HG02759 (cell line): ENCODE results near the gene PRPF8.
"Not testable (repeated sequence)": the region's sequence is repeated elsewhere in the genome, so short reads cannot be mapped to it uniquely, and the experiment has no call there.

ENCODE experiments used
- ATAC-seq: cut with Tn5 transposase; IDR thresholded peaks from one replicate; pipeline ENCODE4 v1.9.1; 2021; ENCODE audit warnings: mild to moderate bottlenecking, moderate library complexity; ENCODE audit not compliant: unreplicated experiment

Gene PRPF8

DNA sequence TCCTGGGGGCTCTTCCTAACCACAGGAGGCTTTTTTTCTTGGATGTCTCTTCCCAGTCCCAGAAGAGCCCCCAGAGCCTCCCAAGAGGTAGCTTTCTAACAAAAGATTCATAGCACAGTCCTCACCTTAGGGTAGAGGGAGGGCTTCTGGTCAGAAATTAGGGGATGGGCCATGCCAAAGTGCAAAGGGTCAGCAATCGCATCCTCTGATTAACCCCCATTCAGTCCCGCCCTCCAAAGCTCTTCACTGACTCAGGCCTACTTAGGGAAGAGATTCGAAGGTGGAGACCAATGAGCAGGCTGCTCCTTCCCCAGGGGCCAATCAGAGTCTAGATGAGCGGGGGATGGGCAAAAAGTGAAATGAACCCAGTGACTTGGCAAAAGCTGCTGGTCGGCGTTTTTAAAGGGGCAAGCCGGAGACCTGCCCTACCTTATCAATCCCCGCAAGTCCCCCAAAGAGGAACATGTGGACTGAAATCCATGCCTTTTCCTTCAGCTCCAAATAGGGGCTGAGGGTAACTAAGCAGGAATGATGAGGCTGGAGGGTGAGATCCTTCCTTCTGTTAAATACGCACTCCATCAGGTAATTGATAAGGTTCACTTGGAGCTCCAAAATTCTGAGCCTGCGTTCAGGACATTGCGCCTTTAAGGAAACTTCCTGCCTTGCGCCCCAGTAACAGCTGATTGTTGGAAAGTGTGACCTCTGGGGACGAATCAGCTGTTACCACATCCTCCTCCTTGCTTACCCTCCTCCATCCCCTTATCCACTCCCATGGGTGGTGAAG is 32.4 kb upstream of the PRPF8 start:
- ATAC-seq, result peak; percentile 37

DNA sequence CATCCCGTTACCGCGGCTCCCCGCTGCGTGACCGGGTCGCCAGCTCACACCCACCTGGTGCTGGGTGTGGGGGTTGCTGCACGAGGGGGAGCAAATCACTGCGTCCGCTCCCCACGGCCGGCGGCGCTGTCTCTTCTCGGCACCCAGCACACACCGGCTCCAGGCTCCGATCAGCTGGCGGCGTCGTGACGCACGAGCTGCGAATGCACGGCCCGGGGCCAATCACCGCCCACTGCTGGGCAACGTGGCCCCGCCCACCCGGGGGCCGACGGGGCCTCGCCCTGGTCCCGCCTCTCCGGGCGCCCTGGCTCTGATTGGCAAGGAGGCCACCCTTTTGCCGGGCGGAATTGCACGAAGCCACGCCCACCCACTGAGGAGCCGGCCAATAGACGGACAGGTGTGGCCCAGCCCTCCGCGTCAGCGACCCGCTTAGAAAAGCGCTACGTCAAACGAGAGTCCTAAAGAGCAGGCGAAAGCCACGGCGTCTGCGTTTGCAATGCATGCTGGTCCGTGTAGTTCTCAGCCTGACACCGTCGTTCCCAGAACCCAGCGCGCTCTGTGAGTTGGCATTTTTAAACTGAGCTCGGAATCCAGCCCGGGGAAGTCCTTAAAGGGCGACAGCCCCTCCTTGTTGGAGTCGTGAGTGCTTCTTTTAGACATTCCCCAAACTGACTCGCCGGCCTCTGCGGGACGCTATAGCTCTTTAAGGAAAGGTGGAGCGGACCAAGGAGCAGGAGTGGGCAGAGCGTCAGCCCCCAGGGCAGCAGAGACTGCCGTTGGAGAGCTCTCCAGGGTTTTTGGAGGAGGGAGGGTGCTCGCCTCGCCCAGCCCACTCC is 31.6 kb upstream of the PRPF8 start:
- ATAC-seq, result peak; percentile 79

DNA sequence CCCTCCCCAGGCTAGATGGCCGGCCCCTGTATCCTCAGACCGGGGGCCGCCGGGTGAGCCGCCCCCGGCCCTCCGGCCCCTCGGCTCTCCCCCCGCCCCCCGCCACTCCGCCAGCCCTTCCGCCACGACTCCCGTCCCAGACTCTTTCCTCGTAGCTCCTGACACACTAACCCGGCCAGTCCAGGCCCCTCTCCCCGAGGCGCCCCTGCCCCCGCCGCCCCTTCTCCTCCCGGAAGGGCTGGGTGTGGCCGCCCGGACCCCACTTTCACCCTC is 31.1 kb upstream of the PRPF8 start:
- no peak for ATAC-seq

DNA sequence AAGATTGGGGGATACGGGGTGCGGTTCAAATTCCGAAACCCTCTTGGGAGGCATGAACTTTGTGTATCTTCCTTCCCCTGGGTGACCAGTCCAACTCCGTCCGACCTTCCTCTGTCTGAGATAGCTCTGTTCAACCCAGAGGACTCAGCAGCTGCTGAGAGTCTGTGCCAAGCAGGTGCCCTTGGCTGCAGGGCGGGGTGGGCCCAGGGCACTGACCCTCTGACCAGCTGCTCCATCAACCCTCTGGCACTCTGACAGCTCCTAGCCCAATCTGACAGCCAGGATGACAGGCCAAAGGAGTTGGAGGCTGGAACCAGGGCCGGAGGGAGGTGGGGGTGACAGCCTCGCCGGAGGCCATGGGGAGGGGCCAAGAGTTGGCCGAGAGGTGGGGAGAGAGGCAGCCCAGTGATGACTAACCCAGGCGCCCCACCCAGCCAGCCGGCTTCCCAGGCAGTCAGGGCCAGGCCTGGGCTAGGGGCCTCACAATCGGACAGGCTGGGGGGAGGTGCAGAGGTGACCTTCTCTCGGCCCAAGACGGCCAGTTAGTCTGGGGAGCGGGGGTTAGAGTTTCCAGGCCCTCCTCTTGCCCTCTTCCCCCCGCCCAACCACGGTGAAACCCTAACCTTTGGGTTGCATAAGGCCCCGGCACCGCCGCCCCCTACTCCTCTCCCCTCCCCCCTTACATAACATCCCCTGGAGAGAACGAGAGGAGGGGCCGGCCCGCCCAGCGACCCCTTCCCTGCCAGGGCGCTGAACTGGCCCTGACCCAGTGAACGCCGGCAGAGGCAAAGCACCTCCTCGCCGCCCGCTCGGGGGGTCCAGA is 30.5 kb upstream of the PRPF8 start:
- no peak for ATAC-seq

DNA sequence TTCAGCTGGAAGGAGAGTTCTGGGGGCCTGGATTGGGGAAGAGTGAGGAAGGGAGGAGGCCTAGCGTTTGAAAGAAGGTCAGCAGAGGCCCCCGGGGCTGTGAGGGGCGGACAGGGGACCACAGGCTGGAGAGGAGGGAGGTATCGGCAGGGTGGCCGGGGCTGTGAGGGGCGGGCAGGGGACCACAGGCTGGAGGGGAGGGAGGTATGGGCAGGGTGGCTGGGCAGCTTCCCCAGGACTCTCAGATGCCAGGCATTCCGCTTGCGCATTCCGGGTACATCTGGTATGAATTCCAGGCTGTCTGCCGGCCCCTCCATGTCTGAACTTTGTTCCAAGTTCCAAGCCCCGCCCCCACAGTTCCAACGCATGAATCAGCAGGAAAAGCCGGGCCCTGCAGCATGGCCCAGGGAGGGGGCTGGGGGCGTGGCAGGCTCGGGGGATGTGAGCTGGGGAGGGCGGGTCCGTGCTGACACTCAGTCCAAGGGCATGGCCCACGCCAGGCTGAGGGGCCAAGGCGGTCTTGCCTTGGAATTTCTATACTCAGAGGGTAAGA is 29.8 kb upstream of the PRPF8 start:
- ATAC-seq, result no peak

DNA sequence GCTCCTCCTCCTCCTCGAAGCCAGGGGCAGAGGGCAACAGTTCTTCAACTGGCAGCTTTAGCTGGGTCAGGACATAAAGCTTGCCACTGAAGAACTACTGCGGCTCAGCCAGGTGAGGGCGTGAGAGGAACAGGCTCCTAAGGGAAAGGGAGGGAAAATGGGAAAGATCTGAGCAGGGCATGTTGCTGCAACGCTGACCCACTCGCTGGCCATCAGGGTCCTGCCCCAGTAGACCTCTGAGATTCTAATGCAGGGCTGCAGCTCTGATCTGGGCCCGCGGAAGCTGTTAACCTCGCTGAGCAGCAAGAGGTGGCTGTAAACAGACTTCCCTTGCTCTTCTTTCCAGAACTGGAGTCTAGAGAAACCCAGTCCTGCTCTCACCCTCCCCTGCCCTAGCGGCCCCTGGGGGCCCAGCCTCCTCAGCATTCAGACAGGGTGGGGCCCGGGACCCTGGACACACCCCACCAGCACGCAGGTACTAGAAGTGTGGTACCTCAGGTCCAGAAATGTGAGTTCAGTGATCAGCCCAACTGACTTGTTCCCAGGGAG is 29.3 kb upstream of the PRPF8 start:
- ATAC-seq, result no peak

DNA sequence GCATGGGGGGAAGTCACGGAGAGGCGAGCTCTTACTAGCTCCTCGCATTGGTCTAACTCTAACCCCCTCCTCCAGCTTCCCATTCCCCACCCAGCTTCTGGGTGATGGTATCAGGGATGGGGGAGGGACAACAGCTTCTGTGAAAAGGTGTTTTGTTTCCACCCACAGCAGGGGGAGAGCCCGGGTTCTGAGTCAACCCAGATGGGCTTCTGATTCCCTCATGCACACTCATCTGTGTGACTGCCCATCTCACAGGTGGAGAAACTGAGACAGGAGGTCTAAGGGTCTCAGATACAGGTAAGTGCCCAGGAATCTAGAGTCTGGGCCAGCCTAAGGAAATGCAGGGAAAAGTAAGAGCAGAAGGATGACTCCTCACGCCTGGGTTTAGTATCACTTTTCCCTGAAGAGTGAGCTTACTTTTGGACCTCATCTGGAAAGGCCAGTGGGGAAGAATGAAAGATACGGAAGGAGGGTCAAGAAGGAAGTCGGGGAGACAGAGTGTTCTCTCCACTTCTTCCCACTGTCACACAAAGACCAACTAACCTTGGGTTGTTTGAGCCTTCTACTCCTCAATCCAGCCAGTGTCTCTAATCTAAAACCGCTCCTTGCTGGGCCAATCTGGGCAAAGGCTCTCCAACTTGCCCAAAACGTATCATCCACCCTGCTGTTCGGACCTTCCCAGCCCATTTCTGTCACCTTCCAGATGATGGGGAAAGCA is 28.7 kb upstream of the PRPF8 start:
- no peak for ATAC-seq

DNA sequence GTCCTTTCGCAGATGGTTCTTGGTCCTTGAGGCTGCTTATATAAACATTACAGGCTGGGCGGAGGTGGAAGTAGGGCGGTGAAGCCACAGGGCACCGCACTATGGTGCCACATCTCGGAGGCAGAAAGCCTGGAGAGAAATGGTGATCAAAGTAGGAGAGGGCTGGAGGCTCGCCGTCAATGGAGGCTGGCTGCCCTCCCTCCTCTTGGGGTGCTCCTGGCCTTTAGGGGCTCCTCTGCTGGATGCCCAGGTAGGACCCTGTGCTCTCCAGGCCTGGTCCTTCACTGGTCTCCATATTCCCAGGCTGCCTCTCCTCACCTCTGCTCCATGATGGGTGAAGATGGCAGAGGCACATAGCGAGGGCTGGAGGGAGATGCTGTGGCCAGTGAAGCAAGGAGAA is 27.6 kb upstream of the PRPF8 start:
- no peak for ATAC-seq

DNA sequence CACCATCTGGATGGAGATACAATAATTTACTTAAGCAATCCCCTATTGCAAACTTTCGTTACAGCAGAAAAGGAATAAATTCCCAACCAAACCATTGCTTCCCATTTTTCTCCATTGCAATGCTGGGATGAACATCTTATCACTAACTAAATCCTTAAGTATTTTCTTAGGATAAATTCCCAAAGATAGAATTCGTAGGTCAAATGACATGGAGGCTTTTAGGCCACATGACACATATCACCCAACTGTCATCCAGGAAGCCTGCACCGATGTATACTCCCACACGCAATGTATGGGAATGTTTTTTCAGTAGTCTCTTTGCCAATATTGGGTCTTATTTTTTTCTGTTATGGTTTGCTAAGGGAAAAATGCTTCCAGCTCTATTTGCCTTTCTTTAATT is 27.1 kb upstream of the PRPF8 start:
- no peak for ATAC-seq

DNA sequence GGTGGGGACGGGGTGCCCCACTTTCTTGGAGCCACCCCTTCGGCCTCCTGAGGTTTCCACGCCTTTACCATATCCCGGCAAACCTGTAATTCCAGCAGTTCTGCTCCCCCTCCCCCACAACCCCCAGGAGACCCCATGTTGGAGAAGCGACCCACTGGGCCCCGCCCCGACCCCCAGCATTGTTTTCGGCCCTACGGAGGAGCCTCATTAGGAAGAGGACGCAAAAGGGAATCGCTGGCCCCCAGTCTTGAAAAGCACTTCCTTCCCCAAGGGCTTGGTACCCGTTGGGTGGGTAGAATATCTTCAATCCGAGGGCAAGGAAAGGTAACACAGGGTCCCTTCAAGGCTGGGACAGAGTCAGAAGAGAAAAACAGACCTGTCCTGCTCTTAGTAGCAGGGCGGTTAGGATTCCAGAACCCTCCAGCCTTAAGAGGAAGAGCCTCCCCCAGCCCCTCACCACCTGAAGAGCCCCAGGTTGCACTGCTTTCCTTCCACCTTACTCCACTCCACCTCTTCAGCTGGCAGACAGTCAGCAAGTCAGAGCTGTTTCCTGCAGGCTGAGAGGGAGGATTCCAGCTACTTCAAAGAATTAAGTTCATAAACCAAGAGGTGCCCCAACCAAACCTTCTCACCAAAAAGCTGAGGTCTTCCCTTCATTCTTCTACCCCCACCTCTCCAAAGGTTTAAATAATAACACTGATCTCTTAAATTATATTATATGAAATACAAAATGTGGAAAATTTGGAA is 26.3 kb upstream of the PRPF8 start:
- no peak for ATAC-seq

DNA sequence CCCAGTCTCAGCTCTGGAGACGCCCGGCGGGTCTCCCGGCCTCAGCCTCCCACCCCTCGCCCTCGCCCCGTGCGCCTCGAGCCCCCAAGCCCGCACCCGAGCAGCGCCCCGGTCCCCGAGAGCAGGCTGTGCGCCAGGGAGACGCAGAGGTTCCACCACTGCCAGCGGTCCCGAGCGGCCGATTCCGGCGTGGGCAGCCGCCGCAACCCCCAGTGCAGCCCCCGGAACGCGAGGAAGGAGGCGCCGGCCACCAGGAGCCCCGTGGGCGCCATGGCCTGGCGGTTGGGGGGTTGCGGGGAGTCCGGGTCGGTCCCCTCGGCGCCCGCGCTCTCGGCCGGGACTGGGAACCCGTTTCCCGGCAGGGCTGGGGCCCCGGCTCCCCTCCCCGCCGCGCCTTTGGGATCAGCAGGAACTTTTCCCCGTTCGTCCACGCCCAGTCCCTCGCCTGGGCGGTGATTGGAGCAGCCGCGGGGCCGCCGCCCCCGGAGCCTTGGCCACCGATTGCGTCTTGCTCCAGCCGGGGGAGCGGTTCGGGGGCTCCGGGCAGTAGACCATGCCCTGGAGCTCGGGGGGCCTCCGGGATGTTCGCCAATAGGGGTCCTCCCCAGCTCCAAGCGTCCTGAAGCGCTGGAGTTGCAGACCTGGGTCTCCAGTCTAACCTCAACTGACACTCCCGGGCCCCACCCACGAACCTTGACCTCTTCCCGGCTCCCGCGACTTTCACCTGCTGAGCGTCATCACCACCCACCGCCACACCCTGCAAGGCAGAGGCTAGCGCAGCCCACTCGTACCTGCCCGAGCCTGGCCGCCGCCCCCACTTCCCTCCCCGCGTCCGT is 25.5 kb upstream of the PRPF8 start, which contains the start of gene TLCD2:
Gene TLCD2 (minus strand): TSS at position 407 of the 836 bp plus-strand sequence. CDS start 135 bp downstream, at position 272.
- ATAC-seq, result no peak

DNA sequence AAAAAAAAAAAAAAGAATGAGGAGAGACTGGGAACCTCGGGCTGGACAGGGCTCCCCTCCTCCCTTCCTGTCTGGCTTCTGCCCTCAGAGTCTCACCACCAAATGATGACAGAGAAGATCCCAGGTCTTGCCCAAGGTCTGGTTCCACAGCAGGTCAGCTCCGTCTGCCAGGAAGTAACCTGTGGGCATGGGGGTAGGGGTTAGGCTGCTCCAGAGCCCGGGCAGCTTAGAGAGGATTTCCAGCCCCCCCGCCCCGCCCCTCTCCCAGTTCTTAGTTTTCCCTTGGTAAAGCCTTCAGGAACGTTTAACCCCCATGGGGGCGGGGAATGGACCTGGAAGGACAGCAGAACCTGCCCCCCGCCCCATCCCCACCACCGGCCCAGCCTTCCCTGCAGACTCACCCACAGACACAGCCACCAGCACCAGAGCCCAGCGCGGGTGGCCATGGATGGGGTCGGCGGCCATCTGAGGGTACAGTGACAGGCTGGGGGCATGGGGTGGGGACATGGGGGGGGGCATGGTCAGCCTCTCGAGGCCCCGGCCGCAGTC is 24.8 kb upstream of the PRPF8 start:
- ATAC-seq, result no peak

DNA sequence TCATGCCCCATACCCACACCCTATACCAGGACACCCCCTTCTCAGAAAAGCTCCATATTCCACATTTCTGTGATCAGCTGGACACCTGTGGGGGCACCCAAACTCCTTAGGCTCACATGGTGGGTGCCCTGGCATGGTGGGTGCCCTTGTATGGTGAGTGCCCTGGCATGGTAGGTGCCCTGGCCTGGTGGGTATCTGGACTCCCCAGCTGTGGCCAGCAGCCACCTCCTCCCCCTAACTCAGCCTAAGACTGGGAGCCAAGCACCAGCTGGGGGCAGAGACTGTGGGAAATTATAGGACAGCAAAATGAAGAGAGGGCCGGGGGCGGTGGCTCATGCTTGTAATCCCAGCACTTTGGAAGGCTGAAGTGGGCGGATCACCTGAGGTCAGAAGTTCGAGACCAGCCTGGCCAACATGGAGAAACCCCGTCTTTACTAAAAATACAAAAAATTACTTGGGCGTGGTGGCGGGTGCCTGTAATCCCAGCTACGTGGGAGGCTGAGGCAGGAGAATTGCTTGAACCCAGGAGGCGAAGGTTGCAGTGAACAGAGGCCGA is 24.2 kb upstream of the PRPF8 start:
- not testable (repeated sequence) for ATAC-seq

DNA sequence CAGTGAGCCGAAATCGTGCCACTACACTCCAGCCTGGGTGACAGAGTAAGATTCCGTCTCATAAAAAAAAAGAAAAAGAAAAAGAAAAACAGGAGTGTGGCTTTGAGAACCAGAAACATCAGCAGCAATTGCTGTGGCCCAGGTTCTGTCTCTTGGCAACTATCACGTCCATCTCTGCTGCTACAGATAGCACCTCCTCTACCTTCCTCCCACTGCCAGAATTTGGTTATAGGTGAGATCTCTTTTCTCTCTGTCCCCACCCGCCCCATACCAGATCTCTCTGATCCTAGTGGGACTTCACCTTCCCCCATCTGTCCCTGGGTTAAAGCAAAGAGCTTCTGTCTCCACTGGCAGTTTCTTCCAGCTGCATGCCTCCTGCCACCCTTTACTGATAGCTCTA is 22.4 kb upstream of the PRPF8 start:
- ATAC-seq, result no peak

DNA sequence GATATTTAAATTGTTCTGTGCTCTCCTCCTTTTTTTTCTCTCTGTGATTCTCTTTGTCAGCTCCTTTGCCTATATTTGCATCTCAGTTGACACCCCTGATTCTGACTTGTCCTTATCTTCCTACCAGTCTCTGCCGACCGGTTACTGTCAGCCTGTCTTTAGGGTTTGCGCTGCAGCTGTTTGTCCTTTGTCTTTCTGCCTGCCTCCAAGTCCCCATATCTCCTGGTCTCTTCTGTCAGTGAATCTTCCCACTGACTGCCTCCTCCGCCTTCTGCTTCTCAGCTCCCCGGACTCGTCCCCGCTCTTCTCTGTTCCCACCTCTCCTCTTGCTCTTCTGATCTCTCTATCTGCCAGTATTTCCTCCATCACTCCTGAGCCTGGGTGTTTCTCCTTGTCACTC is 20.3 kb upstream of the PRPF8 start:
- ATAC-seq, result no peak

DNA sequence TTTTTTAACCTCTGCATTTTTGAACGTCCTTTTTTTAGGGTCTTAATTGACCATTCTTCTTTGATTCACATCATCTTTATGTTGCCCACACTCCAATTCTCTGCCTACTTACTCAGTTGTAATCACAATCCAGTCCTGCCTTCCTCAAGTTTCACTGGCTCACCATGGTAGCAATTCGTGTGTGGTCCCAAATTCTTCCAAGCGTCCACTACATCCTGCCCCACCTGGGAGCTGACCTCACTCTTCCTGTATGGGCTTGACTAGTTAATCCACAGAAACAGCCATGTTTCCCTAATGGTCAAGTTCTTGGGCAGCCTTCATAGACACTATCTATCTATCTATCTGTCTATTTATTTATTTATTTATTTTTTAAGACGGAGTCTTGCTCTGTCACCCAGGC is 18.4 kb upstream of the PRPF8 start:
- no peak for ATAC-seq

DNA sequence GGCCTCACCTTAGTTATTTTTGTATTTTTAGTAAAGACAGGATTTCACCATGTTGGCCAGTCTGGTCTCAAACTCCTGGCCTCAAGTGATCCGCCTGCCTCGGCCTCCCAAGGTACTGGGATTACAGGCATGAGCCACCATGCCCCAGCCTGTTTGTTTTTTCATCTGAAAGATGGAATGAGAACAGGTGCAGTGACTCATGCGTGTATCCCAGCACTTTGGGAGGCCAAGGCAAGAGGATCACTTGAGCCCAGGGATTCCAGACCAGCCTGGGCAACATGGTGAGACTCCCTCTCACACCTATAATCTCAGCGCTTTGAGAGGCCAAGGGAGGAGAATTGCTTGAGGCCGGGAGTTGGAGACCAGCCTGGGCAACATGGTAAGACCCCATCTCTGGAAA is 15.2 kb upstream of the PRPF8 start:
- ATAC-seq, result not testable (repeated sequence)

DNA sequence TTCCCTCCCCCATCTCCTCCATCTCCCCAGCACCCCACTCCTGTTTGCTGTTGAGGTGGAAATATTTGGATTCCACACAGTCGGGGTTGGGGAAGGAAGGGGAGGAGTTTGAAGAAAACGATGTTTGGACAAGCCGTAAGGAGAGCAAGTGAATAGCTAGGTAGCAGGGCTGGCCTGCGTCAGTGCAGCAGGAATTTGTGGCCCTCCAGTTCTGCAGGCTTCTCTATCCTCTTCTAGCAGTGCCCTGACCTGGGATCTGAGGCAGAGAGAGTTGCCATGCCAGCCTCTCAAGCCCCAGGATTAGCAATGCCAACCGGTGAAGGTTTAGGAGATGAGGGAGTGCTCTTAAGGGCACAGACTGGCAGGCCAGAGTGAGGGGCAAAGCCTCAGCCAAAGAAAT is 13.0 kb upstream of the PRPF8 start:
- ATAC-seq, result no peak
